Natural killer cell (primary cell): ENCODE results near the gene MFGE8. TPM values are rescaled to one million over a fixed set of nuclear protein-coding genes. Genes with fewer than 3 reads are reported as not detected.

Source experiments
- ATAC-seq, 3 donors: fragments of 150-1000 bp in 2 of 3; fragments of 200-7000 bp in 1 of 3; cut with Tn5 transposase; 1 replicate in 1 of 3; 2 replicates in 2 of 3; pipeline ENCODE4 v1.10.0; 2021; ENCODE audit warnings: mild to moderate bottlenecking in 2 of 3, moderate library complexity in 2 of 3
- DNase-seq, 2 donors: peaks; one replicate each; pipeline versions ENCODE4 v3.0.0 to v3.0.0-alpha.2; 2013 to 2021; ENCODE audit warnings: mixed read lengths in 1 of 2
- H3K27ac ChIP-seq: one replicate; pipeline ENCODE4 v1.5.1; 2013; ENCODE audit warnings: mild to moderate bottlenecking, low read length
- H3K27me3 ChIP-seq: one replicate; pipeline ENCODE4 v1.6.1; 2013; ENCODE audit warnings: low read length; ENCODE audit not compliant: control insufficient read depth, insufficient read depth
- H3K36me3 ChIP-seq: one replicate; pipeline ENCODE4 v1.6.1; 2013; ENCODE audit warnings: low read length; ENCODE audit not compliant: control insufficient read depth, insufficient read depth
- H3K4me1 ChIP-seq: one replicate; pipeline ENCODE4 v1.6.1; 2013; ENCODE audit warnings: low read length; ENCODE audit not compliant: control insufficient read depth, insufficient read depth
- H3K4me3 ChIP-seq: one replicate; pipeline ENCODE4 v1.5.1; 2013; ENCODE audit warnings: low read length
- H3K9me3 ChIP-seq: one replicate; pipeline ENCODE4 v1.6.1; 2013; ENCODE audit warnings: low read length; ENCODE audit not compliant: control insufficient read depth, insufficient read depth
- H3K27ac Mint-ChIP-seq, 2 donors: one replicate each; pipeline ENCODE4 v1.8.0; 2022; ENCODE audit warnings: mild to moderate bottlenecking in 2 of 2, mixed read lengths in 2 of 2, moderate library complexity in 1 of 2
- H3K27me3 Mint-ChIP-seq, 2 donors: one replicate each; pipeline ENCODE4 v1.8.0; 2022; ENCODE audit warnings: low read depth in 2 of 2, mixed read lengths in 2 of 2
- H3K36me3 Mint-ChIP-seq: one replicate; pipeline ENCODE4 v1.8.0; 2022; ENCODE audit warnings: mixed read lengths
- H3K4me1 Mint-ChIP-seq, 2 donors: one replicate each; pipeline ENCODE4 v1.8.0; 2022; ENCODE audit warnings: mixed read lengths in 2 of 2
- H3K4me3 Mint-ChIP-seq: one replicate; pipeline ENCODE4 v1.8.0; 2022; ENCODE audit warnings: mild to moderate bottlenecking, moderate library complexity, mixed read lengths
- H3K9me3 Mint-ChIP-seq, 2 donors: one replicate each; pipeline ENCODE4 v1.8.0; 2022; ENCODE audit warnings: mixed read lengths in 2 of 2
- WGBS: methylation state at CpG from one replicate; pipeline ENCODE4 v1.1.7; 2013; ENCODE audit warnings: missing lambda C conversion rate; ENCODE audit not compliant: insufficient coverage; 5-methylcytosine and 5-hydroxymethylcytosine counted together
- intact Hi-C: fragments of 100-400 bp; cut with micrococcal nuclease; formaldehyde crosslinking; loops from one replicate; pipeline ENCODE4 v1.14.2; 2022
- total RNA-seq, 4 donors: library from RNA; stranded (reverse); fragments of 120-200 nt in 1 of 4; gene quantifications; one replicate each; pipeline versions ENCODE4 v1.2.3 to v1.2.4, GENCODE V29; 2013 to 2022
- TF ChIP-seq, protein P1 (sequence below): fragments of 200-600 bp; IDR thresholded peaks from one replicate; pipeline ENCODE4 v1.8.0; 2022; ENCODE audit warnings: antibody characterized with exemption

Gene MFGE8
- total RNA-seq, 3 donors from 2014 or later (not counting 1 experiment from before 2014, with no cell fraction given), result 39.0 to 110 (median 72.5) TPM

DNA sequence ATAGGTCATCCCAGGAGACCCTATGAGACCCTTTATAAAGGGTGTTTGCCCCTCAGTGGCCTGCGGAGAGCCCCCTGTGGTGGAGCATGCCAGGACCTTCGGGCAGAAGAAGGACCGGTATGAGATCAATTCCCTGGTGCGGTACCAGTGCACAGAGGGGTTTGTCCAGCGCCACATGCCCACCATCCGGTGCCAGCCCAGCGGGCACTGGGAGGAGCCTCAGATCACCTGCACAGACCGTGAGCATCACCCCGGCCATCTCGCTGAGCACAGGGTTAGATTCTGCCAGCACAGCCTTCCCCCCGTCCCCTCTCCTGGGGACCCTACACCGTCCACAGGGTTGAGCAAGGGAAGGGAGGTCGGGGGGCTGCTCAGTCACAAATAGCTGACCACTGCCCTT, 39.4 kb downstream of the MFGE8 start:
- H3K9me3 Mint-ChIP-seq, result no peaks in the 10 kb centered on the region
- Histone ChIP-seq H3K27ac (no peak overlapping the region), H3K36me3 (no peaks in the 10 kb centered on the region), H3K4me3 (no peak overlapping the region), H3K4me1 (no peaks in the 10 kb centered on the region), H3K9me3 (no peaks in the 10 kb centered on the region), H3K27me3 (no peaks in the 10 kb centered on the region)
- no peak overlapping the region for H3K27ac Mint-ChIP-seq
- H3K36me3 Mint-ChIP-seq, result no peaks in the 10 kb centered on the region
- H3K4me3 Mint-ChIP-seq, result no peak overlapping the region
- TF ChIP-seq, protein P1, sequence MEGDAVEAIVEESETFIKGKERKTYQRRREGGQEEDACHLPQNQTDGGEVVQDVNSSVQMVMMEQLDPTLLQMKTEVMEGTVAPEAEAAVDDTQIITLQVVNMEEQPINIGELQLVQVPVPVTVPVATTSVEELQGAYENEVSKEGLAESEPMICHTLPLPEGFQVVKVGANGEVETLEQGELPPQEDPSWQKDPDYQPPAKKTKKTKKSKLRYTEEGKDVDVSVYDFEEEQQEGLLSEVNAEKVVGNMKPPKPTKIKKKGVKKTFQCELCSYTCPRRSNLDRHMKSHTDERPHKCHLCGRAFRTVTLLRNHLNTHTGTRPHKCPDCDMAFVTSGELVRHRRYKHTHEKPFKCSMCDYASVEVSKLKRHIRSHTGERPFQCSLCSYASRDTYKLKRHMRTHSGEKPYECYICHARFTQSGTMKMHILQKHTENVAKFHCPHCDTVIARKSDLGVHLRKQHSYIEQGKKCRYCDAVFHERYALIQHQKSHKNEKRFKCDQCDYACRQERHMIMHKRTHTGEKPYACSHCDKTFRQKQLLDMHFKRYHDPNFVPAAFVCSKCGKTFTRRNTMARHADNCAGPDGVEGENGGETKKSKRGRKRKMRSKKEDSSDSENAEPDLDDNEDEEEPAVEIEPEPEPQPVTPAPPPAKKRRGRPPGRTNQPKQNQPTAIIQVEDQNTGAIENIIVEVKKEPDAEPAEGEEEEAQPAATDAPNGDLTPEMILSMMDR, result no peak
- intact Hi-C loops, result no loop called here
- 92% methylated on average over 13 of the region's 13 CpGs for WGBS
- H3K4me1 Mint-ChIP-seq, result no peaks in the 10 kb centered on the region
- H3K27me3 Mint-ChIP-seq, result no peaks in the 10 kb centered on the region
- ATAC-seq (no peak), DNase-seq (no peak)

DNA sequence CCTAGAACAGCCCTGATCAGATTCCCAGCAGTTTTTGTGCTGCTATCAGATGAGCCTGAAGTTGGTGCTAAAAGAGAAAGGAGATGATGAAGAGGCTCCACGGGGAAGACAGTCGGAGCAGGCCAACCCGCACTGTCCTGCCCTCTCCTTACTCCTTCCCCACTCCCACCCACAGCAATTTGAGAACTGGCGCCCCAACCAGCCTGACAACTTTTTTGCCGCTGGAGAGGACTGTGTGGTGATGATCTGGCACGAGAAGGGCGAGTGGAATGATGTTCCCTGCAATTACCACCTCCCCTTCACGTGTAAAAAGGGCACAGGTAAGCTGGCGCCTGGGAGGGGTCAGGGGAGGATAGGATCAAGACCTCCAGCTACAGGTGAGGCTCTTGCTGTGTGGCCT, 40.5 kb downstream of the MFGE8 start:
- Mint-ChIP-seq H3K4me3 (no peak overlapping the region), H3K4me1 (no peaks in the 10 kb centered on the region), H3K27me3 (peaks cover 3% of the 10 kb centered on the region in 2 donors), H3K9me3 (no peaks in the 10 kb centered on the region), H3K36me3 (no peaks in the 10 kb centered on the region), H3K27ac (no peak overlapping the region)
- 82% methylated on average over 5 of the region's 9 CpGs for WGBS
- DNase-seq (no peak), ATAC-seq (no peak)
- H3K9me3 ChIP-seq, result no peaks in the 10 kb centered on the region
- H3K4me1 ChIP-seq, result no peaks in the 10 kb centered on the region
- no peaks in the 10 kb centered on the region for H3K36me3 ChIP-seq
- H3K27me3 ChIP-seq, result no peaks in the 10 kb centered on the region
- H3K4me3 ChIP-seq, result no peak overlapping the region
- TF ChIP-seq, protein P1, result no peak
- intact Hi-C loops, result no loop called here
- no peak overlapping the region for H3K27ac ChIP-seq

DNA sequence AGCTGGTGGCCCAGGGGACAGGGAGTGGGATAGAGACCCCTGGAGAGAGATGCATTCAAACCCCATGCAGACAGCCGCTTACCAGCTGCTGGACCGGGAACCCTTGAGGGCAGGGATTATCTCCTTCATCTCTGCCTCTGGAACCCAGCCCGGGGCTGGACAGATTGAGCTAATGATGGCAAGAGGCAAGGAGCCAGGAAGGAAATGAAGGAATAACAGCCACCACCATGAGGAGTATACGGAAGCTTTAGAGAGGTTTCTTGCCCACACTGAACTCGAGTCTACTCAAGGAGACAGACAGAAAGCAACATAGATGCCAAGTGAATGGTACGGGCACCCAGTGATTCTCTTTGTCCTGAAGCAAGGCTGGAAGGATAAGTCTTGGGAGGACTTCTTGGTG, 41.1 kb downstream of the MFGE8 start:
- Histone ChIP-seq H3K9me3 (no peaks in the 10 kb centered on the region), H3K27ac (no peak overlapping the region), H3K4me1 (no peaks in the 10 kb centered on the region), H3K36me3 (no peaks in the 10 kb centered on the region), H3K27me3 (no peaks in the 10 kb centered on the region), H3K4me3 (no peak overlapping the region)
- no peak for ATAC-seq
- DNase-seq, result no peak
- intact Hi-C loops, result no loop called here
- Mint-ChIP-seq H3K4me1 (no peaks in the 10 kb centered on the region), H3K27me3 (peaks cover 4 to 8% of the 10 kb centered on the region in 2 donors), H3K27ac (no peak overlapping the region), H3K9me3 (no peaks in the 10 kb centered on the region), H3K4me3 (no peak overlapping the region), H3K36me3 (no peaks in the 10 kb centered on the region)
- TF ChIP-seq, protein P1, result no peak
- 82% methylated on average over 6 of the region's 6 CpGs for WGBS

DNA sequence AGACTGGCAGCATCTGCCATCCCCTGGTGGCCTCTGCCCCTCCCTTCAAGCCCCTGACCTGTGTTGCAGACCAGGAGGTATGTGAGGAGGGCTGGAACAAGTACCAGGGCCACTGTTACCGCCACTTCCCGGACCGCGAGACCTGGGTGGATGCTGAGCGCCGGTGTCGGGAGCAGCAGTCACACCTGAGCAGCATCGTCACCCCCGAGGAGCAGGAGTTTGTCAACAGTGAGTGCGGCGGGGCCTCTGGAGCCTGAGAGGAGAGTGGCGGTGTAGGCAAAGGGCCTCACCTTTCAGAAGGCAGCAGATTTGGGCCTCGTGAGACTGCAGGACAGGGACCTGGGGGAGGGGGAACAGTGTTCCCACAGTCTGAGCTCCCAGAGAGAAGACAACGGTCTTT, 41.9 kb downstream of the MFGE8 start:
- no peak for ATAC-seq
- Histone ChIP-seq H3K9me3 (no peaks in the 10 kb centered on the region), H3K4me3 (no peak overlapping the region), H3K27ac (no peak overlapping the region), H3K36me3 (no peaks in the 10 kb centered on the region), H3K27me3 (no peaks in the 10 kb centered on the region), H3K4me1 (no peaks in the 10 kb centered on the region)
- intact Hi-C loops, result no loop called here
- H3K27me3 Mint-ChIP-seq, result peaks cover 5 to 8% of the 10 kb centered on the region in 2 donors
- H3K9me3 Mint-ChIP-seq, result no peaks in the 10 kb centered on the region
- H3K4me3 Mint-ChIP-seq, result no peak overlapping the region
- WGBS, result 88% methylated on average over 14 of the region's 14 CpGs
- no peaks in the 10 kb centered on the region for H3K4me1 Mint-ChIP-seq
- no peak for DNase-seq
- H3K36me3 Mint-ChIP-seq, result no peaks in the 10 kb centered on the region
- no peak overlapping the region for H3K27ac Mint-ChIP-seq
- TF ChIP-seq, protein P1, result no peak
